ENCODE data around the gene KLRK1.
"Not testable (repeated sequence)": the region's sequence is repeated elsewhere in the genome, so short reads cannot be mapped to it uniquely, and the experiment has no call there.

The KLRK1 gene

GRCh38 chr12:10389904-10390303, at the start of gene KLRK1:
Gene KLRK1 (minus strand): TSS chr12:10390041. CDS start chr12:10388810, 1,231 bp downstream.
- no peak for DNase-seq

DNA sequence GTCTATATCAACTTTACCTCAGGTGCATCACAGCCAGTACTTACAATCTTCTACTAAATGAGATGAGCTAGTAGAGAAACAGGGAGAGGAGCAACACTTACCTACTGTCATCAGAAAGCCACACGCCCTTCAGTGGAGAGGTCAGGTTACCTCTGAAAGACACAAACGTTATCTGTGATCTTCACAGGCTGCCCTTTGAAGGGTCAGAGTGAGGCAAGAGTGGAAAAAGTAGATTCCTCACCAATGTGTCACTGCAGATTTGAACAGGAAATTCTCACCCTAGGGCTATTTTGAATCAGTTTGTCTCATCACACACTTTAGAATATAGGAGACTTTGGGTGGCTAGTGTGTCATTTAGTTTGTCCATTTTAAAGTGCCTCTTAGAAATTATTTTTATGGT, 47.8 kb upstream of the KLRK1 start:
- DNase-seq: not testable (repeated sequence)

- DNase-seq: peak; percentile 31
Observed at GRCh38 chr12:10435816-10436215, 46.0 kb upstream of the KLRK1 start, which contains the start of gene KLRC2. Gene KLRC2 (minus strand): TSS chr12:10436010. CDS start chr12:10435986, 24 bp downstream.

DNA sequence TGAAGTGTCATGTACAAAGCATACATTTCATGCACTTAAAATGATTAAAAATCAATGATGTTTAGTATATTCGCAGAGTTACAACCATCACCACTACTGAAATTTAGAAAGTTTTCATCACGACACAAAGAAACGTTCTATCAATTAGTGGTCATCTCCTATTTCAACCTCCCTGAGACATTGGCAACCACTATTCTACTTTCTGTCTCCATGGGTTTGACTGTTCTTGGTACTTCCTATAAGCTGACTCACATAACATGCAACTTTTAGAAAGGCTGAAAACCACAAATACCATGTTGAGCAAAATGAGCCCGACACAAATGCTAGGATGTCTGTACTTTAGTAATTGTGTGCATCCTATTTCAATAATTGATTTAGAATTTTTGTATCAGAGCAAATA, 40.8 kb upstream of the KLRK1 start:
- DNase-seq: peak; percentile 41

- DNase-seq: not testable (repeated sequence)
Observed at GRCh38 chr12:10425938-10426337, 36.1 kb upstream of the KLRK1 start.

DNA sequence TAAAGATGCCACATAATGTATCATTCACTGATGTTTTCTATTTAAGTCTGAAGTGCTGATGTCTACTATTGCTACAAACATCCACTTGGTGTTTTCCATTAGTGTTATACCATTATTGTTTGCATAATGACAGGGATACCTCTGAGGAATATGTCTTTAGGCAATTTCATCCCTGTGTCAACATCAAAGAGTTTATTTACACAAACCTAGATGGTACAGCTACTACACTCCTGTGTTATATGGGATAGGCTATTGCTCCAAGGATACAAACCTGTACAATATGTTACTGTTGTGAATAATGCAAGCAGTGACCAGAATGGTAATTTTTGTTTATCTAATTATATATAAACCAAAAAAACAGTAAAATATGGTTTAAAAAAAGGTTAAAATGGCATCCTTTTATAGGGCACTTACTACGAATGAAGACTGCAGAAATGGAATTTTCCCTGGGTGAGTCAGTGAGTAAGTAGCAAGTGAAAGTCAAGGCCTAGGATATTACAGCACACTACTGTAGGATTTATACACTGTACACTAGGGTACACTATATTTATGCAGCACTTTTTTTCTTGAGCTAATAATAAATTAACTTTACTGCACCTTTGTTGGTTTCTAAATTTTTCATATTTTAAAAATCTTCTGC, 34.5 kb upstream of the KLRK1 start:
- DNase-seq: not testable (repeated sequence)

- not testable (repeated sequence) for DNase-seq
Observed at GRCh38 chr12:10422159-10422558, 32.3 kb upstream of the KLRK1 start.

GRCh38 chr12:10420334-10420733, 30.5 kb upstream of the KLRK1 start, which contains the start of gene KLRC3:
Gene KLRC3 (minus strand): TSS chr12:10420595. CDS start chr12:10420550, 45 bp downstream.
- DNase-seq: peak; percentile 2

- no peak for DNase-seq
Observed at GRCh38 chr12:10409392-10409791, 19.6 kb upstream of the KLRK1 start, which contains the start of gene KLRC4. Gene KLRC4 (minus strand): TSS chr12:10409757. CDS start chr12:10409575, 182 bp downstream.

GRCh38 chr12:10408842-10409241, 19.0 kb upstream of the KLRK1 start:
- DNase-seq: no peak

DNA sequence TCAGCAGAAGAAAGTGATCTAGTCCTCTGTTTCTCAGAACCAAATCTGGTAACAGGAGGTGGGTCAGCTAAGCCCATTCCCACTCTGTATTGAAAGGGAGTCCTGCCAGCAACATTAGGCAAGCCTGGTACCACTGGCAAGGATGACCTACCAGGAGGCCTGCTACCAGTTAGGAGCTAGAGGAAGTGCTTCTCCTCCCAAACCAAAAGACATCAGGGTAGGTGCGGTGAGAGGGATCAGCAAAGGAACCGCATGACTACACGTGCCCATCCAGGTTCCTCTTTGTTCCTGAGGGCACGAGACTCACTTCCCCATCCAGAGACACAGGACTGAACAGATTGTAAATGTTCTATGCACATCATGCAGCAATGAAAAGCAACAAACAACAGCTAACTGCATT, 16.9 kb upstream of the KLRK1 start:
- DNase-seq: no peak

DNA sequence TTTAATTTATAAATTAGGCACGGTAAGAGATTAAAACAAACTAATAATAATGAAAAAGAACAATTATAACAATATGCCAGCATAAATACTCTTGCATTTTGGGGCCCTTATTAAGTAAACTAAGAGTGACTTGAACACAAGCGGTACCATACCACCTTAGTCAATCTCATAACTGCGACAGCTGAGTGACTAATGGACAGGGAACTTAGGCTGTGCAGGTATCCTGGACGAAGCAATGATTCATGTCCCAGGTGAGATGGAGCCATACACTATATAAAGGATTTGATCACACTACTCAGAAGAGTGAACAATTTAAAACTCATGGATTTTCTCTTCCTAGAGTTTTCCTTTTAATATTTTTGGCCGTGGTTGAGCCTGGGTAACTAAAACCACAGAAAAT, 15.5 kb upstream of the KLRK1 start:
- no peak for DNase-seq

- no peak for DNase-seq
Observed at GRCh38 chr12:10404798-10405197, 15.0 kb upstream of the KLRK1 start.

DNA sequence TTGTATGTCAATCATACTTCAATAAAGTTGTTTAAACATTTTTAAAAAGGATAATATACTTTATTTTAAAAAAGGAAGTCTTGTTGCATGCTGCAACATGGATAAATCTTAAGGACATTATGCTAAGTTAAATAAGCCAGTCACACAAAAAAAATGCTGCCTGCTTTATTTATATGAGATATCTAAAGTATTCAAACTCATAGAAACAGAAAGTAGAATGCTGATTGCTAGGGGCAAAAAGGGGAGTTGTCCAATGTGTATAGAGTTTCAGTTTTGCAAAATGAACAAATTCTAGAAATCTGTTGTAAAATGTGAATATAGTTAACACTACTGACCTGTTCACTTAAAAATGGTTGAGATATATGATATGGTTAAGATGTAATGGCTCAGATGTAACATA, 11.0 kb upstream of the KLRK1 start:
- no peak for DNase-seq

GRCh38 chr12:10398168-10398567, 8.3 kb upstream of the KLRK1 start:
- no peak for DNase-seq

DNA sequence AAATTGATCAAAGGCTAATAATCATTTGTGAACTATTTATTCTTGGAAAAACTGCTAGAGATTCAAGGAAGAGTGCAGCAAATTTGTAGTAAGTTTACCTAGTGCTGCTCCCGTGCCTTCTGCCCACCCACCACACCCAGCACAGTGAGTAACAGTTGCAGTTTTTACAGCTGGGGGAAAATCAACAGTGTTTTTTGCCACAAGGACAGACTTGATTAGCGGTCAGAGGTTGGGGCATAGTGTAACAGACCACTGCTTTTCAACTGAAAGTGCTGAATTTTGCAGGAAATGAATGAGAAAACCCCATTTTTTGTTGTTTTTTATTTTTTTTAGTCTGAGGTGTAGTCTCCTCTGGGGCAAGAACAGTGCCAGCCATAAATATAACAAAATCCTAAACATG, 7.5 kb upstream of the KLRK1 start:
- DNase-seq: no peak

GRCh38 chr12:10396176-10396575, 6.3 kb upstream of the KLRK1 start:
- not testable (repeated sequence) for DNase-seq

- DNase-seq: peak; percentile 46
Observed at GRCh38 chr12:10395390-10395998, 5.7 kb upstream of the KLRK1 start.

DNA sequence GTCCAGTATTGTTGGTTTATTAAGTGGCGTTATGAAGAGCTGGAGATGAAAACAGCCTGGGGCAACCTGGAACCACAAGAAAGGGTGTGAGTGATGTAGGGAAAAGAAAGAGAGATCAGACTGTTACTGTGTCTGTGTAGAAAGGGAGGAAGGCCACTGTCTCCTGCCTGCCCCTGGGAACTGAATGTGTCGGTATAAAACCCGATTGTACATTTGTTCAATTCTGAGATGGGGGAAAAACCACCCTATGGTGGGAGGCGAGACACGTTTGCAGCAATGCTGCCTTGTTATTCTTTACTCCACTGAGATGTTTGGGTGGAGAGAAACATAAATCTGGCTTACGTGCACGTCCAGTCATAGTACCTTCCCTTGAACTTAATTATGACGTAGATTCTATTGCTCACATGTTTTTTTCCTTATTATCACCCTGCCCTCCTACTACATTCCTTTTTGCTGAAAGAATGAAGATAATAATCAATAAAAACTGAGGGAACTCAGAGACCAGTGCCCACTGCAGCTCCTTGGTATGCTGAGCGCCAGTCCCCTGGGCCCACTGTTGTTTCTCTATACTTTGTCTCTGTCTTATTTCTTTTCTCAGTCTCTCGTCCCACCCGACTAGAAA, 4.8 kb upstream of the KLRK1 start:
- not testable (repeated sequence) for DNase-seq

GRCh38 chr12:10393291-10393690, 3.5 kb upstream of the KLRK1 start:
- DNase-seq: no peak

DNA sequence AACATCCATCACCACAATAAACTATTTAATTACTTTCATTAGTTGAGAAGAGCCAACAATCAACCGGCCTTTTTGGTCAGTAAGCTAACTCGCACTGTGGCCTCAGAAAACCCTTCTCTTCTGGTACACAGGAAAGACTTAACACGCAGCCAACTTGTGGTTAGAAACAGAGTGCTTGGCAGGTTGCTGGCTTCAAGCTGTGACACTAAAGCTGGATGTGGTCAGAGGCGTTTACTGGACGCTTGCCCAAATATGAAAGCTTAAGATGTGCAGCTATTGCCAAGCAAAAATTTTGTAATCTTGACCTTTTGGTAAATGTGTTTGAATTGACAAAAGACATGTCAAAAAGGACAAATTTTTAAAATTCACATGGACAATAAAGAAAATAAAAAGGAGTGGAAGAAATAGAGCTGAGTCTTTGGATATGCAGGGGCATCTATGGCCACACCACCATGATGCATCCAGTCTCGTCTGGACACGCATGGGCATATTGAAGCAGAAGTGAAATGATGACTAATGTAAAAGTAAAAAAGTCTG, 2.6 kb upstream of the KLRK1 start:
- peak; percentile 75 for DNase-seq

- not testable (repeated sequence) for DNase-seq
Observed at GRCh38 chr12:10390991-10391390, 1.1 kb upstream of the KLRK1 start.

GRCh38 chr12:10388624-10389413, 1.0 kb downstream of the KLRK1 start:
- DNase-seq: no peak

All from fibroblast of skin of right quadriceps (primary cell).